Peyer's patch (tissue), 4 donors: ENCODE data around the gene AKAP7.

Source experiments
- POLR2A ChIP-seq, 2 donors: fragments of 450-650 bp; IDR thresholded peaks; one replicate each; pipeline ENCODE4 v1.5.1; 2017; ENCODE audit warnings: antibody characterized with exemption in 2 of 2, mild to moderate bottlenecking in 2 of 2, moderate library complexity in 2 of 2
- TF ChIP-seq, protein P1 (sequence below), 6 experiments: fragments of 450-650 bp in 4 of 6; fragments of 200-600 bp in 2 of 6; sonication (generic) in 1 of 6; IDR thresholded peaks; one replicate each; pipeline ENCODE4 v1.5.1; 2017 to 2019; ENCODE audit warnings: antibody characterized with exemption in 6 of 6, mild to moderate bottlenecking in 3 of 6, moderate library complexity in 1 of 6

DNA sequence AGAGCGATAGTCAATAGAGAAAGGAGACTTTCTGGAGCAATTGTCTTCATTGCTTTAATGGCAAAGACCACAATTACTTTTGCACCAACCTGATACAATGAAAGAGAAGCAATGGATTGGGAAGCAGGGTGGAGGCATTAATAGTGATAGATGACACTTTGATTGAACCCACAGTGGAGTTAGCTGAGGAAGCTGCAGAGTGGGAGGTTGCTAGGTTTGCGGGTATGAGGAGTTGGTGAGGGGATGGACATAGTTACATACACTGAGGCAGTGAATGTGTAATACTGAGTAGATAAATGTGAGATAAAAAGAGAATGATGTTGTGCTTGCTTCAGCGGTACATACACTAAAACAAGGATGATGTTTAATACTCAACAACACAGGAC, 91.9 kb downstream of the AKAP7 start:
- TF ChIP-seq, protein P1, sequence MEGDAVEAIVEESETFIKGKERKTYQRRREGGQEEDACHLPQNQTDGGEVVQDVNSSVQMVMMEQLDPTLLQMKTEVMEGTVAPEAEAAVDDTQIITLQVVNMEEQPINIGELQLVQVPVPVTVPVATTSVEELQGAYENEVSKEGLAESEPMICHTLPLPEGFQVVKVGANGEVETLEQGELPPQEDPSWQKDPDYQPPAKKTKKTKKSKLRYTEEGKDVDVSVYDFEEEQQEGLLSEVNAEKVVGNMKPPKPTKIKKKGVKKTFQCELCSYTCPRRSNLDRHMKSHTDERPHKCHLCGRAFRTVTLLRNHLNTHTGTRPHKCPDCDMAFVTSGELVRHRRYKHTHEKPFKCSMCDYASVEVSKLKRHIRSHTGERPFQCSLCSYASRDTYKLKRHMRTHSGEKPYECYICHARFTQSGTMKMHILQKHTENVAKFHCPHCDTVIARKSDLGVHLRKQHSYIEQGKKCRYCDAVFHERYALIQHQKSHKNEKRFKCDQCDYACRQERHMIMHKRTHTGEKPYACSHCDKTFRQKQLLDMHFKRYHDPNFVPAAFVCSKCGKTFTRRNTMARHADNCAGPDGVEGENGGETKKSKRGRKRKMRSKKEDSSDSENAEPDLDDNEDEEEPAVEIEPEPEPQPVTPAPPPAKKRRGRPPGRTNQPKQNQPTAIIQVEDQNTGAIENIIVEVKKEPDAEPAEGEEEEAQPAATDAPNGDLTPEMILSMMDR (IDR thresholded peaks at IDR 0.05), result no peak
- no peak for TF ChIP-seq POLR2A (IDR thresholded peaks at IDR 0.05)
